Heart left ventricle (tissue), 13 donors: ENCODE data around the gene AICDA.

ENCODE experiments used
- POLR2A ChIP-seq, 2 donors: fragments of 450-650 bp; IDR thresholded peaks; one replicate each; pipeline ENCODE4 v1.6.1; 2017; ENCODE audit warnings: antibody characterized with exemption in 2 of 2, mild to moderate bottlenecking in 2 of 2, moderate library complexity in 2 of 2
- TF ChIP-seq, protein P1 (sequence below), 12 donors: fragments of 200-600 bp; sonication (generic) in 4 of 12; IDR thresholded peaks; one replicate each; pipeline versions ENCODE4 v1.5.0 to v1.8.0; 2018 to 2022; ENCODE audit warnings: antibody characterized with exemption in 12 of 12, mild to moderate bottlenecking in 5 of 12
- donor health status: ischemic (EF 13 %, LVEDD 7.1; RV severe dilation, severe dysfunction).
- donor health status: DM: no; HTN: yes; CAD: no.
- donor health status: DM: no; HTN: no; CAD: no.
- donor health status: ischemic (EF 25% LVEDD 6.9; RV normal size, moderate dysfunction).
- donor health status: ischemic (EF 25% LVEDD 5.7; RV mildly dilated, moderate dysfunction).
- donor health status: ischemic (EF 35%, LVEDD 5.7; RV mildly dilated, moderate dysfunction).
- donor health status: nonischemic (EF 11% LVEDD 7.7; RV severe dilation, severe dysfunction).
- donor health status: DM: yes; HTN: yes; CAD: no.
- donor health status: PGD.
- donor health status: ischemic (EF 29% LVEDD 5.4; RV normal size, mild dysfunction).
- donor health status: nonischemic (EF 23%, LVEDD 6.1; RV moderate dilation, normal function).

DNA sequence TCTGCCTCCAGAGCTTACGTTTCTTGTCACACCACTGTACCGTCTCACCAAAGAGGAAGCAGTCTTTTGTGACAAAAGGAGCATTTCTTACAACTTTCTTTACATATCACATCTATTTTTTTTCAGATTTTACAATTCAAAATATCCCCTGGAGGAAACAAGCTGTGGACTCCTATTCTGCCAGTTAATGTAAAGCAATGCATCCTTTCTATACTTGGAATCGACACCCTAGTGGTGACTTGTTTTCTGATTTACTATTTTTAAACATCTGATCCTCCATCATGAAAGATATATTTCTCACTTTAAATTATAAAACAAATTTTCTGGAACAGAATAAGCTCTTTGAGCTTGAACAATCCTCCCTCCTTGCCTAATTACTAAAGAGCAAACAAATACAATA is 34.8 kb downstream of the AICDA start:
- TF ChIP-seq, protein P1, sequence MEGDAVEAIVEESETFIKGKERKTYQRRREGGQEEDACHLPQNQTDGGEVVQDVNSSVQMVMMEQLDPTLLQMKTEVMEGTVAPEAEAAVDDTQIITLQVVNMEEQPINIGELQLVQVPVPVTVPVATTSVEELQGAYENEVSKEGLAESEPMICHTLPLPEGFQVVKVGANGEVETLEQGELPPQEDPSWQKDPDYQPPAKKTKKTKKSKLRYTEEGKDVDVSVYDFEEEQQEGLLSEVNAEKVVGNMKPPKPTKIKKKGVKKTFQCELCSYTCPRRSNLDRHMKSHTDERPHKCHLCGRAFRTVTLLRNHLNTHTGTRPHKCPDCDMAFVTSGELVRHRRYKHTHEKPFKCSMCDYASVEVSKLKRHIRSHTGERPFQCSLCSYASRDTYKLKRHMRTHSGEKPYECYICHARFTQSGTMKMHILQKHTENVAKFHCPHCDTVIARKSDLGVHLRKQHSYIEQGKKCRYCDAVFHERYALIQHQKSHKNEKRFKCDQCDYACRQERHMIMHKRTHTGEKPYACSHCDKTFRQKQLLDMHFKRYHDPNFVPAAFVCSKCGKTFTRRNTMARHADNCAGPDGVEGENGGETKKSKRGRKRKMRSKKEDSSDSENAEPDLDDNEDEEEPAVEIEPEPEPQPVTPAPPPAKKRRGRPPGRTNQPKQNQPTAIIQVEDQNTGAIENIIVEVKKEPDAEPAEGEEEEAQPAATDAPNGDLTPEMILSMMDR (IDR thresholded peaks at IDR 0.05): no peak
- no peak for TF ChIP-seq POLR2A (IDR thresholded peaks at IDR 0.05)
